Mucosa of descending colon (tissue), 3 donors: ENCODE measurements around the gene FGF1. TPM values are rescaled to one million over a fixed set of nuclear protein-coding genes. Genes with fewer than 3 reads are reported as not detected.
A peak's percentile ranks its signal among the peaks of the same experiment; 100 is the strongest.
"Not testable (repeated sequence)": the region's sequence is repeated elsewhere in the genome, so short reads cannot be mapped to it uniquely, and the experiment has no call there.

ENCODE experiments used
- ATAC-seq: fragments of 200-7000 bp; cut with Tn5 transposase; one replicate; pipeline ENCODE4 v1.9.1; 2020; ENCODE audit warnings: mild to moderate bottlenecking, moderate library complexity
- DNase-seq, 3 donors: peaks; one replicate each; pipeline ENCODE4 v3.0.0-alpha.2; 2020
- H3K36me3 ChIP-seq: fragments of 200-600 bp; one replicate; pipeline ENCODE4 v1.8.0; 2021; ENCODE audit warnings: low read depth, mild to moderate bottlenecking
- H3K4me1 ChIP-seq: fragments of 200-600 bp; one replicate; pipeline ENCODE4 v1.8.0; 2021; ENCODE audit warnings: low read depth, mild to moderate bottlenecking
- H3K4me3 ChIP-seq: fragments of 200-600 bp; one replicate; pipeline ENCODE4 v1.8.0; 2021; ENCODE audit warnings: mild to moderate bottlenecking
- H3K9me3 ChIP-seq: fragments of 200-600 bp; one replicate; pipeline ENCODE4 v1.8.0; 2021; ENCODE audit warnings: mild to moderate bottlenecking
- intact Hi-C, 2 donors: fragments of 100-400 bp; cut with DNase I in 1 of 2; cut with micrococcal nuclease in 1 of 2; formaldehyde crosslinking; loops; one replicate each; pipeline versions ENCODE4 v1.11.0 to v1.11.1; 2022; cut with DNase I, micrococcal nuclease
- total RNA-seq, 3 donors: library from RNA; stranded (reverse); fragmentation: NEBNext Ultra II Directional in 2 of 3; extraction: Animal tissue kit (Norgen Biotek cat#: 25700) in 2 of 3; gene quantifications; one replicate each; pipeline versions ENCODE4 v1.2.1 to v1.2.4, GENCODE V29; 2021 to 2023
- TF ChIP-seq, protein P1 (sequence below): fragments of 200-600 bp; IDR thresholded peaks from one replicate; pipeline ENCODE4 v1.8.0; 2022; ENCODE audit warnings: antibody characterized with exemption, mild to moderate bottlenecking
- donor health status: DM: no; HTN: no; CAD: no; lungs with moderate emphysema.
- donor health status: DM: no; HTN: no; CAD: no.
- donor health status: DM: no; HTN: yes; CAD: no.

The FGF1 gene
- total RNA-seq, 3 donors from 2014 or later = 0.31 to 3.5 (median 0.35) TPM

DNA sequence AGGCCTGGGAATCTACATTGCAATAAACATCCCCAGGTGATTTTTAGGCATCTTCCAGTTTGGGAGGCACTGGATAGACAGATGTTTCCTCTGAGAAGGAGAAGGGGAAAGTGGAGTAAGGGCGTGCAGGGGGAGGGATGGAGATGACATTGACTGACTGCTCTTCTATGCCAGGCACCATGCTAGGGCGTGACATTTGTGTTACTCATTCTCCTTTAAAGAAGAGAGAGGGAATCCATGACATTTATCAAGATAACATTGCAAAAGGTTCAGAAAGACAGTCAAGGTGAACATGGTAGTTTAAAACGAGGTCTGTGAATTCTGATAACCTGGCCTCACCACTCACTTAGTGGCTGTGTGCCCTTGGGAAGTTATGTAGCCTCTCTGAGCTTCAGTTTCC, 35.8 kb downstream of the FGF1 start:
- TF ChIP-seq, protein P1, sequence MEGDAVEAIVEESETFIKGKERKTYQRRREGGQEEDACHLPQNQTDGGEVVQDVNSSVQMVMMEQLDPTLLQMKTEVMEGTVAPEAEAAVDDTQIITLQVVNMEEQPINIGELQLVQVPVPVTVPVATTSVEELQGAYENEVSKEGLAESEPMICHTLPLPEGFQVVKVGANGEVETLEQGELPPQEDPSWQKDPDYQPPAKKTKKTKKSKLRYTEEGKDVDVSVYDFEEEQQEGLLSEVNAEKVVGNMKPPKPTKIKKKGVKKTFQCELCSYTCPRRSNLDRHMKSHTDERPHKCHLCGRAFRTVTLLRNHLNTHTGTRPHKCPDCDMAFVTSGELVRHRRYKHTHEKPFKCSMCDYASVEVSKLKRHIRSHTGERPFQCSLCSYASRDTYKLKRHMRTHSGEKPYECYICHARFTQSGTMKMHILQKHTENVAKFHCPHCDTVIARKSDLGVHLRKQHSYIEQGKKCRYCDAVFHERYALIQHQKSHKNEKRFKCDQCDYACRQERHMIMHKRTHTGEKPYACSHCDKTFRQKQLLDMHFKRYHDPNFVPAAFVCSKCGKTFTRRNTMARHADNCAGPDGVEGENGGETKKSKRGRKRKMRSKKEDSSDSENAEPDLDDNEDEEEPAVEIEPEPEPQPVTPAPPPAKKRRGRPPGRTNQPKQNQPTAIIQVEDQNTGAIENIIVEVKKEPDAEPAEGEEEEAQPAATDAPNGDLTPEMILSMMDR = no peak
- Histone ChIP-seq H3K4me1 (no peaks in the 10 kb centered on the region), H3K9me3 (no peaks in the 10 kb centered on the region), H3K4me3 (no peak overlapping the region), H3K36me3 (no peaks in the 10 kb centered on the region)
- no peak for DNase-seq
- no peak for ATAC-seq
- intact Hi-C loops = no loop called here

DNA sequence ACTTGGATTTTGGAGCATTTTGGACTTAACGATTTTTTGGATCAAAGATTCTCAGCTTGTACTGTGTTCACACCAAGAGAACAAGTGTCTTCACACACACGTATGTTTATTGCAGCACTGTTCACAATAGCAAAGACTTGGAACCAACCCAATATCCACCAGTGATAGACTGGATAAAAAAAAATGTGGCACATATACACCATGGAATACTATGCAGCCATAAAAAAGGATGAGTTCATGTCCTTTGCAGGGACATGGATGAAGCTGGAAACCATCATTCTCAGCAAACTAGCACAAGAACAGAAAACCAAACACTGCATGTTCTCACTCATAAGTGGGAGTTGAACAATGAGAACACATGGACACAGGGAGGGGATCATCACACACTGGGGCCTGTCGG, 37.8 kb downstream of the FGF1 start:
- H3K9me3 ChIP-seq, intact Hi-C loops, H3K4me3 ChIP-seq, DNase-seq, ATAC-seq, H3K36me3 ChIP-seq, H3K4me1 ChIP-seq: not testable (repeated sequence)

DNA sequence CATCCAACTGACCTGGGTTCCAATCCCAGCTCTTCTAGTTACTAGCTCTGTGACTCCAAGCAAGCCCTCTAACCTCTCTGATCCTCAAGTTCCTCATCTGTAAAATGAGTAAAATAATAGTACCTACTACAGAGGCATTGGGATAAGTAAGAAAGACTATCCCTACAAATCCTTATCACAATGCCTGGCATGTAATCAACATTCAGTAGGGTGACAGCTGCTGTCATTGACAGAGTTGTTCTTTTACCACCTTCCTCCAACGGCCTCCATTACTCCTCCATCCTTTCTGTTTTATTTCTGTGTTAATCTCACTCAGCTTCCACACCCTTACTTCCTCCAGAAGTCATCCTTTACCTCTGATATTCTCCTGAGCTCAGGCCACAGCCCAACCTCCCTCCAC, 40.4 kb downstream of the FGF1 start:
- Histone ChIP-seq H3K4me1 (no peaks in the 10 kb centered on the region), H3K9me3 (no peaks in the 10 kb centered on the region), H3K4me3 (no peak overlapping the region), H3K36me3 (no peaks in the 10 kb centered on the region)
- TF ChIP-seq, protein P1 = no peak
- ATAC-seq (no peak), DNase-seq (no peak)
- intact Hi-C loops = no loop called here

DNA sequence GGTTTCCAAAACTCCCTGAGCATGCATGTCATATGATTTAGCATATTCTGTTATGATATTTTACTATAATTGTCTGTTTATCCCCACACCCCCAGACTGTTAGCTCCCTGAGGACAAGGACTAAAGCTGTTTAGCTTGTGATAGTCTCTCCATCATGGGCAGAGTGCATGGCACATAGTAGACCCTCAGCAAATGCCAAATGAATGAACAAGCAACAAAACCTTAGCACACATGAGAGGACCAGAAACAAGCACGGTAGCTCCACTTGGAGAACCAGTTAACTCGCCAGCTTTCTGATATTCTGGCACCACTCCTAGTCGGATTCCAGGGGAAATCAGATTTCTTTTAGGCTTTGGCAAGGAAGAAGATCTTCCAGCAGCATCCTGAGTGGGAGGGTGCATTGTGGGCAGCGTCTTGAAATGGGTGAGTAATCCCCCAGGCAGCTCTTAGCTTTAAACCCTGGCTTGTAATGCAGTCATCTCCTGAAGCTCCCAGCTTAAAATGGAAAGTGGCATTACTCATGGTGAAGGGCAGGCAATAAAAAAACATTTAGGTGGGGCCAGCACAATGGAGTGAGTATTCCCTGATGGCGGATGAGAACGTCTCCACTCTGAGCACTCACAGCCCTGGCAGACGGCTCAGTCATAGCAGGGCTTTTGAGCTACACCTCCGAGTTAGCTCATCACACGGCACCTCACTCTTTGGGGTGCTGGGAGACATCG, 41.1 kb downstream of the FGF1 start:
- TF ChIP-seq, protein P1 = no peak
- intact Hi-C loops = no loop called here
- DNase-seq = no peak
- Histone ChIP-seq H3K36me3 (no peaks in the 10 kb centered on the region), H3K9me3 (no peaks in the 10 kb centered on the region), H3K4me1 (no peaks in the 10 kb centered on the region), H3K4me3 (no peak overlapping the region)
- peak; percentile 78 for ATAC-seq

DNA sequence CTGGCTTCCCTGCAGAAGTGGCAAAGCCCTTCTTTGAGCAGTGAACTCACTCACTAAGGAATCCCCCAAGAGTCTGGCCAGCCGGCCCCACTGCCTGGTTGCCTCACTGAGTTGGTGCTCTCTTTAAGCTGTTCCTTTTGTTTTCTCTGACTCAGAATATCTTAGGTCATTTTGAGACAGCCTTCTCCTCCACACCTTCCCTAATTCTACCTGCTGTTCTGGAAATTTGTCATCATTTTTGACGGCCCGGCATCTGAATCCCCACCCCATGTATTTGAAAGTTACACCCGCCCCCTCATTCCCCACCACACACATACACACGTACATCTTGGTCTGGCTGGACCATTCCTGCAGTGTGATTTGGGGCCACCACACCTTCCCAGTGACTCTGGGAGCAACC, 41.8 kb downstream of the FGF1 start:
- H3K4me1 ChIP-seq = no peaks in the 10 kb centered on the region
- no peak for ATAC-seq

DNA sequence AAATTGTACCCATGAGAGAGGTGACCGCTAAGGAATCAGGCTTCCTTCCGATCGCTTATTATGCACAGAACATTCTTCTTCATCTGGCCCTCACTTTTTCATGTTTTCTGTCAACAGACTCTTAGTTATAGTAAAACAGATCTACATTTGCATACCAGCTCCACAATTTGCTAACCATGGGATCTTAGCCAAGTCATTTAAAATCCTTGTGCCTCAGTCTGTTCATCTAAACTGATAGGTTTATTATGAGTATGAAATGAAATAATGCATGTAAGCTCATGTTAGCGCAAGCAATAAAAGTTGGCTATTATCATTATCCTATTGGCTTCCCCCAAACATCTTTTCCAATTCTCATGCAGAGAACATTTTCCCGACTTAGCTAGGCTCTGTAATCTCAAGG, 42.3 kb downstream of the FGF1 start:
- no peaks in the 10 kb centered on the region for H3K4me1 ChIP-seq
- intact Hi-C loops = no loop called here
- no peak for DNase-seq
- TF ChIP-seq, protein P1 = no peak
- H3K36me3 ChIP-seq = no peaks in the 10 kb centered on the region
- H3K9me3 ChIP-seq = no peaks in the 10 kb centered on the region
- no peak for ATAC-seq
- H3K4me3 ChIP-seq = no peak overlapping the region

More for the DNA sequence above, 41.8 kb downstream of the FGF1 start:
- no peaks in the 10 kb centered on the region for H3K9me3 ChIP-seq
- no peak overlapping the region for H3K4me3 ChIP-seq
- DNase-seq = no peak
- intact Hi-C loops = no loop called here
- TF ChIP-seq, protein P1 = no peak
- H3K36me3 ChIP-seq = no peaks in the 10 kb centered on the region
